GM21367 (cell line): ENCODE data around the gene KIAA0753.
"Not testable (repeated sequence)": the region's sequence is repeated elsewhere in the genome, so short reads cannot be mapped to it uniquely, and the experiment has no call there.

Experiments used
- ATAC-seq: cut with Tn5 transposase; IDR thresholded peaks from one replicate; pipeline ENCODE4 v1.9.1; 2021; ENCODE audit not compliant: unreplicated experiment

The KIAA0753 gene

GRCh38 chr17:6669479-6670212, 29.1 kb upstream of the KIAA0753 start:
- no peak for ATAC-seq

GRCh38 chr17:6668727-6669425, 28.4 kb upstream of the KIAA0753 start:
- ATAC-seq = no peak

GRCh38 chr17:6668219-6668618, 27.7 kb upstream of the KIAA0753 start:
- no peak for ATAC-seq

- ATAC-seq = no peak
These were observed 27.0 kb upstream of the KIAA0753 start for GRCh38 chr17:6667516-6667915.

- ATAC-seq = no peak
These were observed 26.0 kb upstream of the KIAA0753 start for GRCh38 chr17:6666557-6666956.

- no peak for ATAC-seq
These were observed 25.6 kb upstream of the KIAA0753 start for GRCh38 chr17:6666077-6666521.

- not testable (repeated sequence) for ATAC-seq
These were observed 22.7 kb upstream of the KIAA0753 start for GRCh38 chr17:6663200-6663599.

- no peak for ATAC-seq
These were observed 20.9 kb upstream of the KIAA0753 start for GRCh38 chr17:6661464-6661848.

GRCh38 chr17:6660805-6661463, 20.4 kb upstream of the KIAA0753 start:
- ATAC-seq = no peak

GRCh38 chr17:6660101-6660500, 19.6 kb upstream of the KIAA0753 start:
- ATAC-seq = no peak

GRCh38 chr17:6658411-6658810, 17.9 kb upstream of the KIAA0753 start:
- not testable (repeated sequence) for ATAC-seq

GRCh38 chr17:6657633-6658287, 17.2 kb upstream of the KIAA0753 start:
- ATAC-seq = no peak

GRCh38 chr17:6656797-6657632, 16.5 kb upstream of the KIAA0753 start:
- ATAC-seq = not testable (repeated sequence)

GRCh38 chr17:6655732-6656361, 15.3 kb upstream of the KIAA0753 start:
- not testable (repeated sequence) for ATAC-seq

GRCh38 chr17:6654841-6655731, 14.6 kb upstream of the KIAA0753 start:
- ATAC-seq = no peak

- no peak for ATAC-seq
These were observed 11.5 kb upstream of the KIAA0753 start for GRCh38 chr17:6651919-6652452.

GRCh38 chr17:6651354-6651918, 10.9 kb upstream of the KIAA0753 start, which contains the start of the genes C17orf100 and MED31:
Gene C17orf100 (plus strand): TSS chr17:6651762. CDS start chr17:6651914, 152 bp downstream.
Gene MED31 (minus strand): TSS chr17:6651605. CDS start chr17:6651528, 77 bp downstream.
- peak; percentile 66 for ATAC-seq

- no peak for ATAC-seq
These were observed 7.7 kb upstream of the KIAA0753 start for GRCh38 chr17:6648181-6648580.
